ENCODE measurements around the gene PLPP4. TPM values are rescaled to one million over a fixed set of nuclear protein-coding genes. Genes with fewer than 3 reads are reported as not detected.

Gene PLPP4
- total RNA-seq, 1 experiment from 2014 or later: 9.7 TPM

DNA sequence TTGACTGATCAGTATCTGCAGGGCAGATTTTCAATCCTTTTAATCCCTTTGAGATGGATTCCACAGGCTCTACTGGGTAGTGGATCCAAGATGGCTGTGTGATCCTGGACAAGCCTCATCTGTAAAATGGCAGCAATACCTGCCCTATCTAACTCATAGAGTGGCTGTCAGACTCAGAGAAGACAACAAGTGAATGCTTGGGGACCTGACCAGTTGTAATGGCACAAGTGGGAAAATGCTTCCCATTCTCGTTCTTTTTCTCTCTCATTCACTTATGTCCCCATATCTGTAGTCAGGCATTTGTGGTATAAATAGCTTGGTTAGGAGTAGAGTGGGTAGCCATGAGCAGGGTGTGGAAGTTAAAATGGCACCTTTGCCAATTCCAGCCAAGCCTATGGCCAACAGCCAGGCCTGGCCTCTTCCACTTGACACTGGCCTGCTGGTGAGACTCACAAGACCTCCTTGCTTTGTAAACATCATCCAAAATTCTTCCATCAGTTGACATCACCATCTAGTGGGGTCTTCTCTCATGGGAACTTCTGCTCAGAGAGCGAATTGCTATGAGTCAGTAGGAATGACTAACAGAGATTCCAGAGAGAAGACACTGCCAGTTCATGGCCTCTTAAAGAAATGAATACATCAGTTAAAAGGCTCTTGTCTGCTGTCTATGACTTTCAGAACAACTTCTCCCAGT is 150.1 kb downstream of the PLPP4 start:
- no peaks in the 10 kb centered on the region for H3K9me2 ChIP-seq (replicated peaks; ENCODE audit: insufficient read depth, low read length)
- H3K79me2 ChIP-seq (ENCODE audit: low read length): no peaks in the 10 kb centered on the region
- H3K36me3 ChIP-seq (ENCODE audit: insufficient read depth, low read length): no peaks in the 10 kb centered on the region
- H3K9me3 ChIP-seq (ENCODE audit: low read length): no peaks in the 10 kb centered on the region
- no peaks in the 10 kb centered on the region for H3K27me3 ChIP-seq (ENCODE audit: low read length)
- H3K4me2 ChIP-seq (ENCODE audit: low read depth, low read length, poor library complexity, severe bottlenecking): peak overlapping the region; percentile 75
- no peak overlapping the region for H3K4me3 ChIP-seq (ENCODE audit: low read length)
- H3K27ac ChIP-seq (ENCODE audit: low read length): peak overlapping the region; percentile 94
- H4K20me1 ChIP-seq (ENCODE audit: insufficient read depth, low read depth, low read length): no peaks in the 10 kb centered on the region
- peaks cover 37% of the 10 kb centered on the region for H3K4me1 ChIP-seq (ENCODE audit: low read length)
- H3K9ac ChIP-seq (ENCODE audit: low read length): no peak overlapping the region
- H2AFZ ChIP-seq (ENCODE audit: low read length): peak overlapping the region; percentile 10; the same call in 1 of the 2 replicates
- no peak for DNase-seq

DNA sequence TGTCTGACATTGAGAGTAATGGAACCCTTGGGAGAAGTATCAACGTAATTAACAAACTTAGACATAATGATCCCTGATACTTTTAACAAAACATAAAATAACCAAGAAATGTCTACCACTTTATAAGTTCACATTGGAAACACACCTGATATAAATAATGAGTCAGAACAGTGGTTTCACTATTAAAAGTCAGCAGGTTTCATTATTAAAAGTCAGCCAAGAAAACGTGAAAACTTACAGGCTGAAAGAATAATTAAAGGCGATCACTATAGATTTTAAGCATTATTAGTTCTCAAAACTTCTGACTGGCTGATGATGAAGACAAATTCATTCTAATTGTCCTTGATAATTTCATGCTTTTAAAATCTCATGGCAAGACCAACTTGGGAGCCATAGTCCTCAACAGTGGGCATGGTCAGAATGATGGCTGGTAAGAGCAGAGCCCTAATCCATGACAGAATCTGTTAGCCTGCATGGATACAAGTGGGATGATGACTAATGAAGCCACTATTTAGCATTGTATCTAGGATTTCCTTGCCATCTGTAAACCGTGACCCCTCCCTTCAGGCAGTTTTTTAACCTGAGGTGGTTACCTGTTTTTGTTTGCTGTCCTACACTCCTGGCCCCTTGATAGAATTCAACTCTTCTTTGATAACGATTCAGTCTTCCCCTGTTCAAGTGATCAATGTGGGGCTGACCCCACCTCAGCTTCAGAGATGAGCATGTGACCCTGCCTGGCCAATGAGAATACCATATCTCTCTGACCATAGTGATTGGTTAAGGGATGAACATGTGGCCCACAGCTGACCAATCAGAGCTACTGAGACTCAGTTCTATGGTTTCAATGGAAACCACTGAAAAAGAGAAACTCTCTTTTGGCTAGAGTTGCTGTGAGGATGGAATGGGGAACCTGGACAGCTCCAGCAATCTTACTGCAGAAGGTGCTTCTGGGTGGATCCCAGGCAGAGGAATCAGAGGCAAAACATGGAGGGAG is 151.0 kb downstream of the PLPP4 start:
- Histone ChIP-seq H3K4me3 (ENCODE audit: low read length) (no peak overlapping the region), H3K79me2 (ENCODE audit: low read length) (no peaks in the 10 kb centered on the region), H3K9me3 (ENCODE audit: low read length) (no peaks in the 10 kb centered on the region), H3K4me2 (ENCODE audit: low read depth, low read length, poor library complexity, severe bottlenecking) (no peak overlapping the region), H3K27me3 (ENCODE audit: low read length) (no peaks in the 10 kb centered on the region), H3K9me2 (replicated peaks; ENCODE audit: insufficient read depth, low read length) (no peaks in the 10 kb centered on the region), H3K36me3 (ENCODE audit: insufficient read depth, low read length) (no peaks in the 10 kb centered on the region), H4K20me1 (ENCODE audit: insufficient read depth, low read depth, low read length) (no peaks in the 10 kb centered on the region), H3K9ac (ENCODE audit: low read length) (no peak overlapping the region), H3K27ac (ENCODE audit: low read length) (no peak overlapping the region), H2AFZ (ENCODE audit: low read length) (no peak overlapping the region), H3K4me1 (ENCODE audit: low read length) (peaks cover 37% of the 10 kb centered on the region)
- no peak for DNase-seq

DNA sequence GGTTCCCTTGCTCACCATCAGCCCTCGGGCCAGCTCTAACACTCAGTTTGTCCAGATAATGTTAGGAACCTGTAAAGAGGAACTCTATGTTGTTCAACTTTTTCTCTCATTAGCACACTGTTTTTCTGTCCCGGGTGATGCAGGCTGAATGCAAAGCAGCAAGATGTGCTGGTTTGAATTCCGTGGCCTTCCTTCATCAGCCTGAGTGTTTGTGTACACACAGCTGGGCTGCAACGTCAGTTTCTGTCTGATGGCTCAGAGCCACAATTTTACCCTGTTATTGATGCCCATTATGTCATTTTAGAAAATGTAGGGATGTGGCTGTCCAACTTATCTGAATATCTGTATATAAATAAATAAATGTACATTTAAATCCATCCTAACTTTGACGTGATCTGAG is 152.0 kb downstream of the PLPP4 start:
- no peaks in the 10 kb centered on the region for H3K27me3 ChIP-seq (ENCODE audit: low read length)
- DNase-seq: no peak
- H3K9ac ChIP-seq (ENCODE audit: low read length): no peak overlapping the region
- H3K9me3 ChIP-seq (ENCODE audit: low read length): no peaks in the 10 kb centered on the region
- H3K4me2 ChIP-seq (ENCODE audit: low read depth, low read length, poor library complexity, severe bottlenecking): no peak overlapping the region
- H3K4me1 ChIP-seq (ENCODE audit: low read length): peaks cover 37% of the 10 kb centered on the region
- no peak overlapping the region for H3K4me3 ChIP-seq (ENCODE audit: low read length)
- no peaks in the 10 kb centered on the region for H3K9me2 ChIP-seq (replicated peaks; ENCODE audit: insufficient read depth, low read length)
- H2AFZ ChIP-seq (ENCODE audit: low read length): no peak overlapping the region
- no peaks in the 10 kb centered on the region for H3K36me3 ChIP-seq (ENCODE audit: insufficient read depth, low read length)
- H3K79me2 ChIP-seq (ENCODE audit: low read length): no peaks in the 10 kb centered on the region
- H3K27ac ChIP-seq (ENCODE audit: low read length): no peak overlapping the region
- H4K20me1 ChIP-seq (ENCODE audit: insufficient read depth, low read depth, low read length): no peaks in the 10 kb centered on the region

DNA sequence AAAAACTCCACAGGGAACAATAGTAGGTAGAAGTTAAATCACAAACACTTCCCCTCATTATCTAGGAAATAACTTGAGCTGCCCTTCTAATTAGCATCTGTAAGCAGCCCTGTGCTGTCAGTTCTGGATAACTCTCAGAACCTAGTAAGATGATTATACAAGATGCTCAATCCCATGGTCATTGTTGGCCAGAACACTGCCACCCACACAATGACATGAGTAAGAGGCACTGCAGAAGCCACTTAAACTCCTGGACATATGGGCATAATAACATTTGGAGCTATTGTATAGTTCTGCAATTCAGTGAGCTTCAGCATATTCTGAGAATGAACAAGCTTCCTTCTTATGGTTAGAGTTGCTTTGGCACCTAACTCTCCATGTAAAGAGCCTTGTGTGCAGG is 153.8 kb downstream of the PLPP4 start:
- H2AFZ ChIP-seq (ENCODE audit: low read length): no peak overlapping the region
- H4K20me1 ChIP-seq (ENCODE audit: insufficient read depth, low read depth, low read length): no peaks in the 10 kb centered on the region
- no peak overlapping the region for H3K9ac ChIP-seq (ENCODE audit: low read length)
- no peak overlapping the region for H3K27ac ChIP-seq (ENCODE audit: low read length)
- H3K27me3 ChIP-seq (ENCODE audit: low read length): no peaks in the 10 kb centered on the region
- peaks cover 29% of the 10 kb centered on the region for H3K4me1 ChIP-seq (ENCODE audit: low read length)
- no peaks in the 10 kb centered on the region for H3K36me3 ChIP-seq (ENCODE audit: insufficient read depth, low read length)
- no peaks in the 10 kb centered on the region for H3K79me2 ChIP-seq (ENCODE audit: low read length)
- H3K9me2 ChIP-seq (replicated peaks; ENCODE audit: insufficient read depth, low read length): no peaks in the 10 kb centered on the region
- no peak overlapping the region for H3K4me2 ChIP-seq (ENCODE audit: low read depth, low read length, poor library complexity, severe bottlenecking)
- no peak for DNase-seq
- H3K4me3 ChIP-seq (ENCODE audit: low read length): no peak overlapping the region
- 0 out of 2 replicates have a peak, but pooled peaks cover 5% of the 10 kb centered on the region for H3K9me3 ChIP-seq (ENCODE audit: low read length)

DNA sequence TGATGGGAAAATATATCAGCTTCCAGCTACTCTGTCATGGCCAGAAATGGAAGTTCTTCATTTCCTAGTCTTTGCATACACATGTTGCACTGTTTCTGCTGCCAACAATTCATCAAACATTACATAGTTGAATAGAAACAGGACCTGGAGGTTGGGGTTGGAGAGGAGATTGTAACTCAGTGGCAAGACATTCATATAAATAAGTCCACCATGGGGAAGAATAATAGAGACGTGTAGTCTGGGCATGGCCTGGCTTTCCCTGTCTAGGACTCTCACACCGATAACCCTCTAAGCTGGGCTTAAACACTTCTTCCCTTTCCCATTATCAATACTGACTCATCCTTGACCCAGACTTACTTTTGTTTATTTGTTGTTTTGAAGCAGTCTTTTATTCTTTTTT is 155.7 kb downstream of the PLPP4 start:
- Histone ChIP-seq H3K4me2 (ENCODE audit: low read depth, low read length, poor library complexity, severe bottlenecking) (no peak overlapping the region), H2AFZ (ENCODE audit: low read length) (no peak overlapping the region), H3K27ac (ENCODE audit: low read length) (no peak overlapping the region), H3K9me2 (replicated peaks; ENCODE audit: insufficient read depth, low read length) (no peaks in the 10 kb centered on the region), H3K9ac (ENCODE audit: low read length) (no peak overlapping the region), H3K4me1 (ENCODE audit: low read length) (peaks cover 12% of the 10 kb centered on the region), H3K79me2 (ENCODE audit: low read length) (no peaks in the 10 kb centered on the region), H3K27me3 (ENCODE audit: low read length) (no peaks in the 10 kb centered on the region), H3K36me3 (ENCODE audit: insufficient read depth, low read length) (no peaks in the 10 kb centered on the region), H3K9me3 (ENCODE audit: low read length) (peaks cover 15% of the 10 kb centered on the region; the same call in 1 of the 2 replicates), H4K20me1 (ENCODE audit: insufficient read depth, low read depth, low read length) (no peaks in the 10 kb centered on the region), H3K4me3 (ENCODE audit: low read length) (no peak overlapping the region)
- DNase-seq: no peak

DNA sequence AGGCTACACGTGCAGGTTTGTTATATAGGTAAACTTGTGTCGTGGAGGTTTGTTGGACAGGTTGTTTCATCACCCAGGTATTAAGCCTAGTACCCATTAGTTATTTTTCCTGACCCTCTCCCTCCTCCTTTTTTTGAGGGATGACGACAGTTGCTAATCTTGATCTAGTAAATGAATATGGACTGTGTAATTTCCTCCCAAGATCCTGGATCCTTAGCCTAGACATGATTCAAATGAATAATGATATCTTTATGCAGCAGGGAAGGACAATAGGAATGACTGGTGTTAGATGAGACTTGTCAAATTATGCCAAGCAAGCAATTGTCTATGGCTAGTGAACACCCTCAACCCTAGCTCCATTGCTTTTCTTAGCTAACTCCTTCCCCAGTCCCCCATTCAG is 156.2 kb downstream of the PLPP4 start:
- no peaks in the 10 kb centered on the region for H3K36me3 ChIP-seq (ENCODE audit: insufficient read depth, low read length)

DNA sequence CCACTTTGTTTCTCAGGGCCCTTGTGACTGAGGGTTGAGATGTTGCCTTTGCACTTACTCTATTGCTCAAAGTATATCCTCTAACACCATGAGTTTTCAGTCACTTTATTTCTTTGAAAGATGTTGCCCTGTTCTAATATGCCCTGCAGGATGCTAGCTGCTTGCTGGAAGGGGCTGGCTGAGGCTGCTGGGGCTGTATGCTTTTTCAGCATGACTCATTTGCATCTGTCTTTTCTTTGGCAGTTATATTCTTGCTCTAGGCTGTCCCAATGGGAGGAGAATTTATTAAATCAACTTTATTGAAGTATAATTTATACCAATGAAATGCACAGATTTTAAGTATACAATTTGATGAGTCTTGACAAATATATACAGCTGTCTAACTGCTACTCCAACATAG is 157.7 kb downstream of the PLPP4 start:
- H3K9me3 ChIP-seq (ENCODE audit: low read length): peaks cover 15% of the 10 kb centered on the region; the same call in 1 of the 2 replicates
- no peak overlapping the region for H3K4me2 ChIP-seq (ENCODE audit: low read depth, low read length, poor library complexity, severe bottlenecking)
- no peak overlapping the region for H3K27ac ChIP-seq (ENCODE audit: low read length)
- no peaks in the 10 kb centered on the region for H3K27me3 ChIP-seq (ENCODE audit: low read length)
- H3K4me3 ChIP-seq (ENCODE audit: low read length): no peak overlapping the region
- no peaks in the 10 kb centered on the region for H3K9me2 ChIP-seq (replicated peaks; ENCODE audit: insufficient read depth, low read length)
- no peaks in the 10 kb centered on the region for H3K79me2 ChIP-seq (ENCODE audit: low read length)
- H2AFZ ChIP-seq (ENCODE audit: low read length): no peak overlapping the region
- H4K20me1 ChIP-seq (ENCODE audit: insufficient read depth, low read depth, low read length): no peaks in the 10 kb centered on the region
- peaks cover 9% of the 10 kb centered on the region for H3K4me1 ChIP-seq (ENCODE audit: low read length)
- no peaks in the 10 kb centered on the region for H3K36me3 ChIP-seq (ENCODE audit: insufficient read depth, low read length)
- no peak for DNase-seq
- no peak overlapping the region for H3K9ac ChIP-seq (ENCODE audit: low read length)

More for the DNA sequence above, 156.2 kb downstream of the PLPP4 start:
- no peak overlapping the region for H3K4me2 ChIP-seq (ENCODE audit: low read depth, low read length, poor library complexity, severe bottlenecking)
- H3K9me3 ChIP-seq (ENCODE audit: low read length): peaks cover 15% of the 10 kb centered on the region; the same call in 1 of the 2 replicates
- H3K27me3 ChIP-seq (ENCODE audit: low read length): no peaks in the 10 kb centered on the region
- H3K79me2 ChIP-seq (ENCODE audit: low read length): no peaks in the 10 kb centered on the region
- no peak overlapping the region for H3K9ac ChIP-seq (ENCODE audit: low read length)
- H3K27ac ChIP-seq (ENCODE audit: low read length): no peak overlapping the region
- no peak for DNase-seq
- H3K4me1 ChIP-seq (ENCODE audit: low read length): peaks cover 12% of the 10 kb centered on the region
- H3K4me3 ChIP-seq (ENCODE audit: low read length): no peak overlapping the region
- H3K9me2 ChIP-seq (replicated peaks; ENCODE audit: insufficient read depth, low read length): no peaks in the 10 kb centered on the region
- no peak overlapping the region for H2AFZ ChIP-seq (ENCODE audit: low read length)
- no peaks in the 10 kb centered on the region for H4K20me1 ChIP-seq (ENCODE audit: insufficient read depth, low read depth, low read length)

DNA sequence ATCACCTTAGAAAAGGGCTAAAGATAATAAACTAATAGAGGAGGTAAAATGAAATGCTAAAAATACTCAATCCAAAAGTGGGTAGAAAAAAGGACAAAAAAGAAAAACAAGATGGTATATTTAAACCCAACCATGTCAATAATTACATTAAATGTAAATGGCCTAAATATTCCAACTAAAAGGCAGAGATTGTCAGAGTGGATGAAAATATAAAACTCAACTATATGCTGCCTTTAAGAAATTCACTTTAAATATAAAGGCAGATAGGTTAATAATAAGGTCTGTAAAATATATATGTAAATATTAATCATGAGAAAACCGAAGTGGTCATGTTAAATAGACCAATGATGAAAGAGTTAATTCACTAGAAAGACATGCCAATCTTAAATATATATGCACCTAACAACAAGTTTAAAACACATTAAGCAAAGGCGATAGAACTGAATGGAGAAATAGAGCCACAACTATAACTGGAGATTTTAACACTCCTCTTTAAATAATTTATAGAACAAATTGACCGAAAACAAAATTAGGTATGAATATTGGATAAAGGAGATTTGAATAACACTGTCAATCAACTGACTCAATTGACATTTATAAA is 159.4 kb downstream of the PLPP4 start:
- H3K4me3 ChIP-seq (ENCODE audit: low read length): no peak overlapping the region
- no peak overlapping the region for H3K9ac ChIP-seq (ENCODE audit: low read length)
- no peaks in the 10 kb centered on the region for H3K36me3 ChIP-seq (ENCODE audit: insufficient read depth, low read length)
- DNase-seq: no peak
- H3K9me2 ChIP-seq (replicated peaks; ENCODE audit: insufficient read depth, low read length): no peaks in the 10 kb centered on the region
- no peaks in the 10 kb centered on the region for H4K20me1 ChIP-seq (ENCODE audit: insufficient read depth, low read depth, low read length)
- H3K27ac ChIP-seq (ENCODE audit: low read length): no peak overlapping the region
- H3K79me2 ChIP-seq (ENCODE audit: low read length): no peaks in the 10 kb centered on the region
- no peak overlapping the region for H2AFZ ChIP-seq (ENCODE audit: low read length)
- H3K4me1 ChIP-seq (ENCODE audit: low read length): peaks cover 9% of the 10 kb centered on the region
- H3K4me2 ChIP-seq (ENCODE audit: low read depth, low read length, poor library complexity, severe bottlenecking): no peak overlapping the region
- H3K9me3 ChIP-seq (ENCODE audit: low read length): peaks cover 15% of the 10 kb centered on the region; the same call in 1 of the 2 replicates
- no peaks in the 10 kb centered on the region for H3K27me3 ChIP-seq (ENCODE audit: low read length)

Measured in Karpas-422 (cell line).